ENCODE measurements around the gene ST8SIA5.

DNA sequence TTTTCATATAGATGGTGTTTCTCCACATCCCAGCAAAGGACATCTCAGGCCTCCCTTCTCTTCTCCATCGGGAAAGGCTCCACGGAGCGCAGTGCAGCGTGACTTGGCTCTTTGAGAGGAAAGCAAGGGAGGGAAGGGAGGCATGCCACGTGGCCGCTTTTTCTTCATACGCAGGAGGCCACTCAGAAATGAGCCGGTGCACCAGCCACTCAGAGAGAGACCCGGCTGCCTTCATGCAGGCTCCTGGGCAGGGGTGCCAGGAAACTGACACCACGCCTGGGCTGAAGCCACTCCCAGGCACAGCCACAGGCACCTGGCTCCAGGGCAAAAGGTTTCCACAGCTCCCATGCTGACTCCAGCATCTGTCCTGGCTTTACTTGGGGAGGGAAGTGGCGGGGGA is 88.7 kb downstream of the ST8SIA5 start:
- TF ChIP-seq, protein P1, sequence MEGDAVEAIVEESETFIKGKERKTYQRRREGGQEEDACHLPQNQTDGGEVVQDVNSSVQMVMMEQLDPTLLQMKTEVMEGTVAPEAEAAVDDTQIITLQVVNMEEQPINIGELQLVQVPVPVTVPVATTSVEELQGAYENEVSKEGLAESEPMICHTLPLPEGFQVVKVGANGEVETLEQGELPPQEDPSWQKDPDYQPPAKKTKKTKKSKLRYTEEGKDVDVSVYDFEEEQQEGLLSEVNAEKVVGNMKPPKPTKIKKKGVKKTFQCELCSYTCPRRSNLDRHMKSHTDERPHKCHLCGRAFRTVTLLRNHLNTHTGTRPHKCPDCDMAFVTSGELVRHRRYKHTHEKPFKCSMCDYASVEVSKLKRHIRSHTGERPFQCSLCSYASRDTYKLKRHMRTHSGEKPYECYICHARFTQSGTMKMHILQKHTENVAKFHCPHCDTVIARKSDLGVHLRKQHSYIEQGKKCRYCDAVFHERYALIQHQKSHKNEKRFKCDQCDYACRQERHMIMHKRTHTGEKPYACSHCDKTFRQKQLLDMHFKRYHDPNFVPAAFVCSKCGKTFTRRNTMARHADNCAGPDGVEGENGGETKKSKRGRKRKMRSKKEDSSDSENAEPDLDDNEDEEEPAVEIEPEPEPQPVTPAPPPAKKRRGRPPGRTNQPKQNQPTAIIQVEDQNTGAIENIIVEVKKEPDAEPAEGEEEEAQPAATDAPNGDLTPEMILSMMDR (IDR thresholded peaks at IDR 0.05; ENCODE audit: borderline replicate concordance, extremely low read depth, low read length, poor library complexity, severe bottlenecking), result no peak
- TF ChIP-seq EZH2 (IDR thresholded peaks at IDR 0.05; ENCODE audit: borderline replicate concordance, low read depth, low read length, severe bottlenecking), result no peak
